A549 (cell line): ENCODE data around the gene GORASP2.

Experiments
- BCL3 ChIP-seq: fragments of >200 bp; sonication (Bioruptor Twin); formaldehyde crosslinking; IDR thresholded peaks from 3 replicates; pipeline ENCODE4 v1.6.1; 2016
- CHD4 ChIP-seq: fragments of 200-600 bp; sonication (generic); IDR thresholded peaks from 2 replicates; pipeline ENCODE4 v1.6.1; 2016; ENCODE audit warnings: antibody characterized with exemption, mild to moderate bottlenecking, borderline replicate concordance
- CTCF ChIP-seq: fragments of >200 bp; sonication (Bioruptor Twin); formaldehyde crosslinking; IDR thresholded peaks from 3 replicates; pipeline ENCODE4 v1.5.1; 2016
- E2F6 ChIP-seq: IDR thresholded peaks from 2 replicates; pipeline ENCODE4 v1.6.1; 2012; ENCODE audit warnings: low read depth, borderline replicate concordance
- HMGXB4 ChIP-seq: fragments of 250-450 bp; sonication (Bioruptor Pico); IDR thresholded peaks from 2 replicates; pipeline ENCODE4 v1.5.0; 2021; ENCODE audit warnings: mild to moderate bottlenecking, moderate library complexity, borderline replicate concordance
- JUNB ChIP-seq: fragments of >200 bp; sonication (Bioruptor Twin); formaldehyde crosslinking; IDR thresholded peaks from 2 replicates; pipeline ENCODE4 v1.6.1; 2016
- MYC ChIP-seq: IDR thresholded peaks from 2 replicates; pipeline ENCODE4 v1.6.1; 2012; ENCODE audit warnings: mild to moderate bottlenecking, inconsistent platforms, low read length, improper control_type of control experiment, borderline replicate concordance
- PHF8 ChIP-seq: fragments of 200-600 bp; sonication (generic); IDR thresholded peaks from 2 replicates; pipeline ENCODE4 v1.6.1; 2016; ENCODE audit warnings: low read depth, mild to moderate bottlenecking, antibody characterized with exemption, moderate library complexity, borderline replicate concordance
- POLR2A ChIP-seq: IDR thresholded peaks from 2 replicates; pipeline ENCODE4 v1.6.1; 2012; ENCODE audit warnings: mild to moderate bottlenecking, low read length
- RAD21 ChIP-seq, 2 experiments: fragments of >200 bp in 1 of 2; sonication (Bioruptor Twin) in 1 of 2; formaldehyde crosslinking in 1 of 2; IDR thresholded peaks in 1 of 2; conservative IDR thresholded peaks in 1 of 2; 2 replicates in 1 of 2; 3 replicates in 1 of 2; pipeline ENCODE4 v1.6.1; 2012 to 2018; ENCODE audit warnings: inconsistent platforms in 1 of 2
- REST ChIP-seq: fragments of 200-600 bp; sonication (generic); IDR thresholded peaks from 2 replicates; pipeline ENCODE4 v1.6.1; 2016; ENCODE audit warnings: antibody characterized with exemption, mild to moderate bottlenecking, moderate library complexity
- TP53 ChIP-seq: fragments of 250-450 bp; sonication (Bioruptor Pico); IDR thresholded peaks from 2 replicates; pipeline ENCODE4 v1.5.0; 2021; ENCODE audit warnings: mild to moderate bottlenecking, moderate library complexity
- ZNF302 ChIP-seq: fragments of 250-450 bp; sonication (Bioruptor Pico); IDR thresholded peaks from 2 replicates; pipeline ENCODE4 v1.9.0; 2021; ENCODE audit warnings: inconsistent platforms, mild to moderate bottlenecking, moderate library complexity

- TF ChIP-seq CTCF (no peak), PHF8 (no peak), CHD4 (no peak), POLR2A (no peak), BCL3 (no peak), RAD21 (conservative IDR thresholded peaks at IDR 0.05 in 1 of 2, IDR thresholded peaks at IDR 0.05 in 1 of 2) (no peak), TP53 (CRISPR knock-in tag) (no peak), HMGXB4 (CRISPR knock-in tag) (no peak), JUNB (no peak), ZNF302 (CRISPR knock-in tag) (no peak), MYC (no peak), E2F6 (no peak), REST (no peak)
Measured at GRCh38 chr2:170999654-171000053, 70.6 kb downstream of the GORASP2 start.
